SK-N-SH (cell line): ENCODE results near the gene TRPV3.

Experiments
- CTCF ChIP-seq: fragments of 200-600 bp; sonication (generic); IDR thresholded peaks from 2 replicates; pipeline ENCODE4 v1.6.1; 2017; ENCODE audit warnings: antibody characterized with exemption, mild to moderate bottlenecking, moderate library complexity
- EP300 ChIP-seq, 2 experiments: IDR thresholded peaks; 2 replicates each; pipeline versions ENCODE4 v1.4.0 to v1.6.1; 2012; ENCODE audit warnings: borderline replicate concordance in 1 of 2, low read depth in 1 of 2, low read length in 1 of 2
- FOXM1 ChIP-seq: IDR thresholded peaks from 2 replicates; pipeline ENCODE4 v1.4.0; 2012; ENCODE audit warnings: low read depth, mild to moderate bottlenecking
- MAX ChIP-seq: IDR thresholded peaks from 2 replicates; pipeline ENCODE4 v1.4.0; 2012; ENCODE audit warnings: low read depth
- PBX3 ChIP-seq: IDR thresholded peaks from 2 replicates; pipeline ENCODE4; 2012
- POLR2AphosphoS5 ChIP-seq: IDR thresholded peaks from 2 replicates; pipeline ENCODE4 v1.6.1; 2012; ENCODE audit warnings: low read depth, low read length
- RXRA ChIP-seq: IDR thresholded peaks from 2 replicates; pipeline ENCODE4 v1.4.0; 2012; ENCODE audit warnings: low read depth, mild to moderate bottlenecking, borderline replicate concordance
- SIN3A ChIP-seq: IDR thresholded peaks from 2 replicates; pipeline ENCODE4 v1.6.1; 2012; ENCODE audit warnings: low read depth, mild to moderate bottlenecking, low read length, moderate library complexity, borderline replicate concordance
- TAF1 ChIP-seq: IDR thresholded peaks from 2 replicates; pipeline ENCODE4 v1.6.1; 2012; ENCODE audit warnings: low read depth, mild to moderate bottlenecking, low read length, moderate library complexity, borderline replicate concordance
- USF2 ChIP-seq: fragments of 150-350 bp; IDR thresholded peaks from 2 replicates; pipeline ENCODE4 v1.6.1; 2017; ENCODE audit warnings: antibody characterized with exemption, low read length, low read depth, borderline replicate concordance

- no peak for TF ChIP-seq CTCF
- no peak for TF ChIP-seq TAF1
- TF ChIP-seq FOXM1: no peak
- TF ChIP-seq PBX3: no peak
- no peak for TF ChIP-seq EP300 (IDR thresholded peaks at IDR 0.05; ENCODE audit: borderline replicate concordance in 1 of 2, low read depth in 1 of 2, low read length in 1 of 2)
- no peak for TF ChIP-seq POLR2AphosphoS5
- TF ChIP-seq MAX: no peak
- no peak for TF ChIP-seq USF2
- no peak for TF ChIP-seq SIN3A
- TF ChIP-seq RXRA: no peak
Measured at GRCh38 chr17:3600529-3601205, 43.1 kb upstream of the TRPV3 start.
